Measurements from ENCODE around the gene HSPH1. TPM values are rescaled to one million over a fixed set of nuclear protein-coding genes. Genes with fewer than 3 reads are reported as not detected.
A peak's percentile ranks its signal among the peaks of the same experiment; 100 is the strongest.

HSPH1 gene
- total and polyA plus RNA-seq, 2 donors (not counting 3 experiments of a cell fraction or from before 2014, with no cell fraction given): 15.8 to 124 TPM

DNA sequence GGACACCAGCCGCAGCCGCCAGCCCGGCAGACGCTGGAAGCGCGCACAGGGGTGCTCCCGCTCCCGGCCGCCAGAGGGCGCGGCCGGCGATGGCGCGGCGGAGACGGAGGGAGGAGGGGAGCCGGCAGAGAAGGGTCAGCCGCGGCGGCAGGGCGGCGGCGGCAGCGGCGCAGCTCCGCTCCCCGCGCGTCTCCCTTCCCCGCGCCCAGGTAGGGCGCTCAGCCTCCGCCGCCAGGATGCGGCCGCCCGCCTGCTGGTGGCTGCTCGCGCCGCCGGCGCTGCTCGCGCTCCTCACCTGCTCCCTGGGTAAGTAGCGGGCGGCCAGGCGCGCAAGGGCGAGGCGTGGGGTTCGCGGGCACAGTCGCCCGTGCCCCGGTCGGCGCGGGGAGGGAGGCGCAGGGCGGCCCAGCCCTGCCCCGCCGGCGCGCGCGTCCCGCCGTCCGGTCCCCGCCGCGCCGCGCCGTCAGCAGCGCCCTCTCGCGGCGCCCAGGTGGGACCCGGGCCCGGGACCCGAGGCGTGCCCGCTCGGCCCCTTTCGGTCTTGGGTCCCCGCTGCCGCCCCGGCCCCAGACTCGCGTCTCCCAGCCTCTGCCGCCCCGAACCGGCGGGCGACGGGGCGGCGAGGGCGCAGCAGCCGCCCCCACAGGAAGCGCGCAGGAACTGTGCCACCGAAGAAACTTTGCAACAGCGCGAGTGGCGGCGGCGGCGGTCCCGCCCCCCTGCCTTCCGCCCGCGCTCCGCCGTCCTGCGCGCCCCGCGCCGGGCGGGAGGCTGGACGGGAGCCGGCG lies 38.3 kb upstream of the HSPH1 start, which contains the start of gene B3GLCT:
TSS of gene B3GLCT (plus strand) at position 127 of the 788 bp plus-strand sequence. CDS start at position 237, 110 bp downstream.
- POLR2A ChIA-PET: no interaction called here
- FAIRE-seq (peak; percentile 70), DNase-seq (ENCODE audit: low read depth, low spot score) (peak; percentile 75)
- peaks cover 17% of the 10 kb centered on the region for H3K4me1 ChIP-seq (ENCODE audit: control insufficient read depth, extremely low read depth, insufficient read depth, low read length)
- CTCF ChIA-PET: interaction anchor here (0.7 to 2.6 kb wide), 12 partner anchors 9 to 228 kb away, joined by 3 to 14 read pairs (median 4); no protein-coding TSS in a partner anchor
- no peaks in the 10 kb centered on the region for H3K79me2 ChIP-seq (ENCODE audit: control insufficient read depth, insufficient read depth, low read length)
- dilution Hi-C loops (cut with MboI; ENCODE audit: extremely low pct_ligation_motif_present, low sequenced_read_pairs): no loop called here
- H3K4me2 ChIP-seq (ENCODE audit: insufficient read depth, low read length): peak within 1 kb of the TSS; percentile 92
- no peaks in the 10 kb centered on the region for H3K9me3 ChIP-seq (replicated peaks; ENCODE audit: control insufficient read depth, insufficient read depth, low read length)
- H3K9ac ChIP-seq (replicated peaks; ENCODE audit: extremely low read depth, insufficient read depth, low read length): peak within 1 kb of the TSS; percentile 87
- H3K9me1 ChIP-seq (replicated peaks; ENCODE audit: control insufficient read depth, extremely low read depth, insufficient read depth, low read length): no peaks in the 10 kb centered on the region
- BruUV-seq (replicated peaks): no TSS peak
- H2AFZ ChIP-seq (ENCODE audit: low read depth, low read length): peak within 1 kb of the TSS; percentile 93
- intact Hi-C loops (cut with micrococcal nuclease): loop anchor here (1.0 kb wide), 2 partner anchors 38 to 224 kb away; no protein-coding TSS in a partner anchor
- peak within 1 kb of the TSS; percentile 83 for H3K27ac ChIP-seq (ENCODE audit: insufficient read depth, low read depth, low read length)
- H3K36me3 ChIP-seq (ENCODE audit: control insufficient read depth in 2 of 2, extremely low read depth in 1 of 2, insufficient read depth in 2 of 2, low read length in 2 of 2): no peaks in the 10 kb centered on the region
- H3K27me3 ChIP-seq (ENCODE audit: control insufficient read depth in 2 of 2, insufficient read depth in 2 of 2, low read length in 2 of 2): no peaks in the 10 kb centered on the region
- TF ChIP-seq POLR2A (IDR thresholded peaks at IDR 0.05; ENCODE audit: low read depth, low read length) (peak; percentile 39), JUN (IDR thresholded peaks at IDR 0.05; ENCODE audit: borderline replicate concordance, insufficient read depth, insufficient read length, low read depth) (no peak), EZH2 (IDR thresholded peaks at IDR 0.05; ENCODE audit: borderline replicate concordance, low read depth, low read length, severe bottlenecking) (no peak), POLR2AphosphoS5 (IDR thresholded peaks at IDR 0.05; ENCODE audit: insufficient read depth, low read depth, low read length) (peak; percentile 72), FOS (IDR thresholded peaks at IDR 0.05; ENCODE audit: borderline replicate concordance, insufficient read depth, low read length) (no peak)
- TF ChIP-seq, protein P1, sequence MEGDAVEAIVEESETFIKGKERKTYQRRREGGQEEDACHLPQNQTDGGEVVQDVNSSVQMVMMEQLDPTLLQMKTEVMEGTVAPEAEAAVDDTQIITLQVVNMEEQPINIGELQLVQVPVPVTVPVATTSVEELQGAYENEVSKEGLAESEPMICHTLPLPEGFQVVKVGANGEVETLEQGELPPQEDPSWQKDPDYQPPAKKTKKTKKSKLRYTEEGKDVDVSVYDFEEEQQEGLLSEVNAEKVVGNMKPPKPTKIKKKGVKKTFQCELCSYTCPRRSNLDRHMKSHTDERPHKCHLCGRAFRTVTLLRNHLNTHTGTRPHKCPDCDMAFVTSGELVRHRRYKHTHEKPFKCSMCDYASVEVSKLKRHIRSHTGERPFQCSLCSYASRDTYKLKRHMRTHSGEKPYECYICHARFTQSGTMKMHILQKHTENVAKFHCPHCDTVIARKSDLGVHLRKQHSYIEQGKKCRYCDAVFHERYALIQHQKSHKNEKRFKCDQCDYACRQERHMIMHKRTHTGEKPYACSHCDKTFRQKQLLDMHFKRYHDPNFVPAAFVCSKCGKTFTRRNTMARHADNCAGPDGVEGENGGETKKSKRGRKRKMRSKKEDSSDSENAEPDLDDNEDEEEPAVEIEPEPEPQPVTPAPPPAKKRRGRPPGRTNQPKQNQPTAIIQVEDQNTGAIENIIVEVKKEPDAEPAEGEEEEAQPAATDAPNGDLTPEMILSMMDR (IDR thresholded peaks at IDR 0.05; ENCODE audit: extremely low read depth in 1 of 2, insufficient read depth in 1 of 2, low read depth in 1 of 2, low read length in 2 of 2): peak; percentile 84 to 85
- TF ChIP-seq, protein P2, sequence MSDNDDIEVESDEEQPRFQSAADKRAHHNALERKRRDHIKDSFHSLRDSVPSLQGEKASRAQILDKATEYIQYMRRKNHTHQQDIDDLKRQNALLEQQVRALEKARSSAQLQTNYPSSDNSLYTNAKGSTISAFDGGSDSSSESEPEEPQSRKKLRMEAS (IDR thresholded peaks at IDR 0.05; ENCODE audit: insufficient read depth, insufficient read length): no peak
- no peaks in the 10 kb centered on the region for H4K20me1 ChIP-seq (replicated peaks; ENCODE audit: control insufficient read depth, extremely low read depth, insufficient read depth, low read length)
- H3K4me3 ChIP-seq (replicated peaks in 1 of 3; ENCODE audit: insufficient read depth in 1 of 3, low read depth in 1 of 3, low read length in 3 of 3): peak within 1 kb of the TSS; percentile 66 to 87 (median 83)

All from endothelial cell of umbilical vein (primary cell).